Astrocyte (in vitro differentiated cells and primary cell): ENCODE measurements around the gene OTOG. TPM values are rescaled to one million over a fixed set of nuclear protein-coding genes. Genes with fewer than 3 reads are reported as not detected.

Source experiments
- DNase-seq: peaks from one replicate; pipeline ENCODE4 v3.0.0-alpha.2; 2010; ENCODE audit warnings: low read depth
- FAIRE-seq: peaks from 2 replicates; lab custom pipeline; 2011; peaks lifted over from hg19 to GRCh38; lab: Jason Lieb, UNC
- H2AFZ ChIP-seq: 2 replicates; pipeline ENCODE4 v1.6.0; 2012; ENCODE audit warnings: low read depth, low read length, inconsistent platforms
- H3K27ac ChIP-seq: 2 replicates; pipeline ENCODE4 v1.5.1; 2011; ENCODE audit warnings: low read depth, low read length, inconsistent platforms
- H3K27me3 ChIP-seq: 2 replicates; pipeline ENCODE4 v1.6.0; 2011; ENCODE audit warnings: low read length, inconsistent platforms; ENCODE audit not compliant: insufficient read depth
- H3K36me3 ChIP-seq: 2 replicates; pipeline ENCODE4 v1.5.1; 2011; ENCODE audit warnings: low read length, inconsistent platforms; ENCODE audit not compliant: insufficient read depth
- H3K4me1 ChIP-seq: 2 replicates; pipeline ENCODE4 v1.5.1; 2011; ENCODE audit warnings: low read length, inconsistent platforms; ENCODE audit not compliant: insufficient read depth
- H3K4me2 ChIP-seq: 2 replicates; pipeline ENCODE4 v1.6.0; 2012; ENCODE audit warnings: low read length, inconsistent platforms
- H3K4me3 ChIP-seq: 2 replicates; pipeline ENCODE4 v1.5.1; 2011; ENCODE audit warnings: low read depth, mild to moderate bottlenecking, low read length, inconsistent platforms; ENCODE audit not compliant: insufficient read depth
- H3K79me2 ChIP-seq: 2 replicates; pipeline ENCODE4 v1.6.0; 2012; ENCODE audit warnings: mild to moderate bottlenecking, low read length, inconsistent platforms; ENCODE audit not compliant: insufficient read depth
- H3K9ac ChIP-seq: 2 replicates; pipeline ENCODE4 v1.6.0; 2012; ENCODE audit warnings: mild to moderate bottlenecking, low read length, inconsistent platforms
- H3K9me3 ChIP-seq: 2 replicates; pipeline ENCODE4 v1.5.1; 2012; ENCODE audit warnings: low read depth, mild to moderate bottlenecking, low read length, inconsistent platforms; ENCODE audit not compliant: insufficient read depth
- H4K20me1 ChIP-seq: 2 replicates; pipeline ENCODE4 v1.6.0; 2012; ENCODE audit warnings: low read length, inconsistent platforms; ENCODE audit not compliant: insufficient read depth
- H3K27ac Mint-ChIP-seq: one replicate; pipeline ENCODE4 v1.8.0; 2021; ENCODE audit warnings: mild to moderate bottlenecking, mixed read lengths; ENCODE audit not compliant: unreplicated experiment
- H3K27me3 Mint-ChIP-seq: one replicate; pipeline ENCODE4 v1.8.0; 2021; ENCODE audit warnings: low read depth, mixed read lengths; ENCODE audit not compliant: unreplicated experiment
- H3K36me3 Mint-ChIP-seq: one replicate; pipeline ENCODE4 v1.8.0; 2021; ENCODE audit warnings: low read depth, mixed read lengths; ENCODE audit not compliant: unreplicated experiment
- H3K4me1 Mint-ChIP-seq: one replicate; pipeline ENCODE4 v1.8.0; 2021; ENCODE audit warnings: low read depth, mixed read lengths; ENCODE audit not compliant: unreplicated experiment
- H3K4me3 Mint-ChIP-seq: one replicate; pipeline ENCODE4 v1.8.0; 2021; ENCODE audit warnings: mild to moderate bottlenecking, moderate library complexity, mixed read lengths; ENCODE audit not compliant: unreplicated experiment
- H3K9me3 Mint-ChIP-seq: one replicate; pipeline ENCODE4 v1.8.0; 2021; ENCODE audit warnings: mild to moderate bottlenecking, mixed read lengths; ENCODE audit not compliant: unreplicated experiment
- EZH2 ChIP-seq: IDR thresholded peaks from 2 replicates; pipeline ENCODE4 v1.6.1; 2012; ENCODE audit warnings: mild to moderate bottlenecking, low read length, inconsistent platforms; ENCODE audit not compliant: insufficient read depth
- total RNA-seq: library from RNA; stranded (reverse); gene quantifications from 2 replicates; pipeline ENCODE4 v1.2.1, GENCODE V29; 2021
- TF ChIP-seq, protein P1 (sequence below): IDR thresholded peaks from 2 replicates; pipeline ENCODE4 v1.5.1; 2011; ENCODE audit warnings: low read depth, mild to moderate bottlenecking, inconsistent platforms, low read length, moderate library complexity; ENCODE audit not compliant: insufficient read depth

Gene OTOG
- total RNA-seq, 1 donor from 2014 or later: not detected

DNA sequence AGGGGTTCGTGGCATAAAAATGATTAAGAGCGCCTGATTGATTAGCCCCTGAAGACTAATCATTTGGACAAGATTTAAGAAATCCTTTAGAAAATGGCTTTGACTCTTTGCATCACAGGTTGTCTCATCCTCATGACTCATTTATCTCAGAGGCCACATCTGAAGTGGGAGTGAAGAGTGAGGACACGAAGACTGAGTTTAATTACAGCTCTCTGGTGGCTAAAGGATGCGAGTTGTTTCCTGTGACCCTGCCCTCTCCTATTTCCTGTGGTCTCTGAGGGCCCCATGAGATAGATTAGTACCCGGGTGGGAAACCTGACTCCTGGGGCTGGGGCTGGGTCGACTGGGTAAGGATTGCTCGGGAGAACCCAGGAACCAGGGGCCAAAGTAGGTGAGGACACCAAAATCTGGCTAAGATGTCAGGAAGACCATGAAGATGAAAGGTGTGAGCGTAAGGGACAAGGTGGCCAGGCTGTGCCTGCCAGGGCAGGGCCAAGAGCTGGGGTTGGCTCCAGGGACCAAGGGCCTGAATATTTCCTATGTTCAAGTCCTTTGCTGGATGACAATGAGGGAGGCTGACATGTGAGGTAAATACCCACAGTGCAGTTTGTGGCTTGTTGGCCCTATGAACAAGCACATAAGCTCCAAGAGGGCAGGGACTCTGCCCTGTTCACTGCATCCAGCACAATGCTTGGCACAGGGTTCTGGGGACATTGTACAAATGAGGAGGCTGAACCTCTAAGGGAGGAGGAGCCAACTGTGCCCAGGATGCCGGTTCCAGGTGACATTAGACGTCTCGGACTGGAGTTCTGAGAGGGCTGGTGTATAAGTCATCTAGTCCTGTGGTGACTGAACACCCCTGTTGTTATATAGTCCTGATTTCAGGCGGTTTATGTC, 3.6 kb downstream of the OTOG start:
- no peak for FAIRE-seq
- H3K4me2 ChIP-seq: no peak overlapping the region
- peaks cover 5% of the 10 kb centered on the region for H3K27me3 ChIP-seq
- no peaks in the 10 kb centered on the region for H3K36me3 ChIP-seq
- Mint-ChIP-seq H3K27ac (no peak overlapping the region), H3K27me3 (peaks cover 40% of the 10 kb centered on the region), H3K4me3 (no peak overlapping the region), H3K4me1 (peaks cover 3% of the 10 kb centered on the region), H3K36me3 (no peaks in the 10 kb centered on the region), H3K9me3 (peaks cover 9% of the 10 kb centered on the region)
- H3K9ac ChIP-seq: no peak overlapping the region
- no peak overlapping the region for H3K4me3 ChIP-seq
- H3K4me1 ChIP-seq: no peaks in the 10 kb centered on the region
- H3K27ac ChIP-seq: no peak overlapping the region
- no peaks in the 10 kb centered on the region for H4K20me1 ChIP-seq
- DNase-seq: no peak
- TF ChIP-seq EZH2: no peak
- TF ChIP-seq, protein P1, sequence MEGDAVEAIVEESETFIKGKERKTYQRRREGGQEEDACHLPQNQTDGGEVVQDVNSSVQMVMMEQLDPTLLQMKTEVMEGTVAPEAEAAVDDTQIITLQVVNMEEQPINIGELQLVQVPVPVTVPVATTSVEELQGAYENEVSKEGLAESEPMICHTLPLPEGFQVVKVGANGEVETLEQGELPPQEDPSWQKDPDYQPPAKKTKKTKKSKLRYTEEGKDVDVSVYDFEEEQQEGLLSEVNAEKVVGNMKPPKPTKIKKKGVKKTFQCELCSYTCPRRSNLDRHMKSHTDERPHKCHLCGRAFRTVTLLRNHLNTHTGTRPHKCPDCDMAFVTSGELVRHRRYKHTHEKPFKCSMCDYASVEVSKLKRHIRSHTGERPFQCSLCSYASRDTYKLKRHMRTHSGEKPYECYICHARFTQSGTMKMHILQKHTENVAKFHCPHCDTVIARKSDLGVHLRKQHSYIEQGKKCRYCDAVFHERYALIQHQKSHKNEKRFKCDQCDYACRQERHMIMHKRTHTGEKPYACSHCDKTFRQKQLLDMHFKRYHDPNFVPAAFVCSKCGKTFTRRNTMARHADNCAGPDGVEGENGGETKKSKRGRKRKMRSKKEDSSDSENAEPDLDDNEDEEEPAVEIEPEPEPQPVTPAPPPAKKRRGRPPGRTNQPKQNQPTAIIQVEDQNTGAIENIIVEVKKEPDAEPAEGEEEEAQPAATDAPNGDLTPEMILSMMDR: no peak
- H3K79me2 ChIP-seq: no peaks in the 10 kb centered on the region
- no peaks in the 10 kb centered on the region for H3K9me3 ChIP-seq
- H2AFZ ChIP-seq: no peak overlapping the region

DNA sequence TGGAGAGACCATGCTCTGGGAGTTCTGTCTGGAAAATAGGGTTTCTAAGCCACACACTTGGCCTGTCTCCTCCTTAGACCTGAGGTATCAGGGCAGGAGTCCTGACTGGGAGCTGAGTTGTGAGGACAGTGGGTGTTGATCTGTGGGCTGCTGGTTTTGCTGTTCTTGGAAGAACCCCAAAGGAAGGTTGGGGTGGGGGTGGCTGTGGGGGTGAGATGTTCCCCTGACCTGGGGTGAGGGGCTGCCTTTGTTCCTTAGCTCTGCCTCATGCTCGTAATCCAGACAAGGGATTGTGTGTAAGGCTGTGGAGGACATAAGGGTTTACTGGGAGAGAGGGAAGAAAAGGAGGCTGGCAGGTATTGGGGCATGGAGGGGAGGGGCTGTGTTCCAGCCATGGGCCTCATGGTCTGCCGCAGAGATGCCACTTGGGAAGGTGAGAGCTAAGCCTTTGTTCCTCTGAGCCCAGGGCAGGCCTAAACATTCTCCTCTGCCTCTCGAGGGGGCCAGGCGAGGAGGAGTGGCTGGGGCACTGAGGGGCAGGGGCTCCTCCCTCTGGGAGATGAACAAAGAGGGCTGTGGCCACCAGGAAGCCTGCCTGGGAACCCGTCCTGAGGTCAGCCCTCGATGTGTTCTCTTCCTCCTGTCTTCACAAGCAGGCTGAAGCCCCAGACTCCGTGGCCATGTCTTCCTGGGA, 4.4 kb downstream of the OTOG start:
- Histone ChIP-seq H3K79me2 (no peaks in the 10 kb centered on the region), H4K20me1 (no peaks in the 10 kb centered on the region), H2AFZ (no peak overlapping the region), H3K9ac (no peak overlapping the region), H3K27me3 (peaks cover 4% of the 10 kb centered on the region), H3K4me1 (no peaks in the 10 kb centered on the region), H3K36me3 (no peaks in the 10 kb centered on the region), H3K9me3 (no peaks in the 10 kb centered on the region), H3K27ac (no peak overlapping the region), H3K4me3 (no peak overlapping the region), H3K4me2 (no peak overlapping the region)
- DNase-seq: no peak
- Mint-ChIP-seq H3K27ac (no peak overlapping the region), H3K9me3 (peaks cover 6% of the 10 kb centered on the region), H3K4me1 (peaks cover 3% of the 10 kb centered on the region), H3K27me3 (peaks cover 37% of the 10 kb centered on the region), H3K36me3 (no peaks in the 10 kb centered on the region), H3K4me3 (no peak overlapping the region)
- FAIRE-seq: no peak
- no peak for TF ChIP-seq EZH2
- TF ChIP-seq, protein P1: no peak
